Smooth muscle cell (in vitro differentiated cells): ENCODE results near the gene VAPB. TPM values are rescaled to one million over a fixed set of nuclear protein-coding genes. Genes with fewer than 3 reads are reported as not detected.

Source experiments
- DNase-seq: peaks from one replicate; lab custom pipeline; 2025; ENCODE audit not compliant: unreplicated experiment; lab: John Stamatoyannopoulos, UW
- H2AFZ ChIP-seq: fragments of 200-600 bp; sonication (generic); 2 replicates; pipeline ENCODE4 v1.6.0; 2016; ENCODE audit warnings: antibody characterized with exemption, low read depth, mild to moderate bottlenecking
- H3F3A ChIP-seq: fragments of 200-600 bp; sonication (generic); 2 replicates; pipeline ENCODE4 v1.6.0; 2017; ENCODE audit warnings: antibody characterized with exemption, low read depth
- H3K27ac ChIP-seq: fragments of 200-600 bp; sonication (generic); 2 replicates; pipeline ENCODE4 v1.5.1; 2016; ENCODE audit warnings: low read depth, mild to moderate bottlenecking
- H3K27me3 ChIP-seq: fragments of 200-600 bp; sonication (generic); 2 replicates; pipeline ENCODE4 v1.6.1; 2016; ENCODE audit warnings: low read depth, mild to moderate bottlenecking
- H3K36me3 ChIP-seq: fragments of 200-600 bp; sonication (generic); 2 replicates; pipeline ENCODE4 v1.5.1; 2016; ENCODE audit warnings: low read depth
- H3K4me1 ChIP-seq: fragments of 200-600 bp; sonication (generic); 2 replicates; pipeline ENCODE4 v1.5.1; 2016; ENCODE audit warnings: low read depth
- H3K4me2 ChIP-seq: fragments of 200-600 bp; sonication (generic); 2 replicates; pipeline ENCODE4 v1.6.0; 2016; ENCODE audit warnings: mild to moderate bottlenecking
- H3K4me3 ChIP-seq: fragments of 200-600 bp; sonication (generic); 2 replicates; pipeline ENCODE4 v1.5.1; 2016; ENCODE audit warnings: mild to moderate bottlenecking
- H3K79me2 ChIP-seq: fragments of 200-600 bp; sonication (generic); 2 replicates; pipeline ENCODE4 v1.6.0; 2016; ENCODE audit warnings: low read depth, mild to moderate bottlenecking
- H3K9ac ChIP-seq: fragments of 200-600 bp; sonication (generic); 2 replicates; pipeline ENCODE4 v1.6.0; 2016; ENCODE audit warnings: low read depth
- H3K9me3 ChIP-seq: fragments of 200-600 bp; sonication (generic); replicated peaks from 2 replicates; pipeline ENCODE4 v1.5.1; 2016; ENCODE audit warnings: low read depth
- H4K20me1 ChIP-seq: fragments of 200-600 bp; sonication (generic); 2 replicates; pipeline ENCODE4 v1.6.0; 2016; ENCODE audit warnings: low read depth
- WGBS: methylation state at CpG from one replicate; pipeline ENCODE4 v1.1.7; 2016; ENCODE audit warnings: low lambda C conversion rate; 5-methylcytosine and 5-hydroxymethylcytosine counted together
- polyA plus RNA-seq: library from polyadenylated mRNA; unstranded; fragments of >200 nt; fragmentation: Nextera tagmentation; extraction: Ambion mirVana; gene quantifications from 2 replicates; pipeline ENCODE4 v1.2.1, GENCODE V29; 2016
- total RNA-seq: library from RNA; depleted of rRNA; stranded (reverse); fragments of >200 nt; gene quantifications from 2 replicates; pipeline ENCODE4 v1.2.3, GENCODE V29; 2014
- TF ChIP-seq, protein P1 (sequence below): fragments of 200-600 bp; sonication (generic); IDR thresholded peaks from 2 replicates; pipeline ENCODE4 v1.5.1; 2017; ENCODE audit warnings: borderline replicate concordance, mild to moderate bottlenecking, antibody characterized with exemption; ENCODE audit not compliant: insufficient read depth, poor library complexity, severe bottlenecking

The VAPB gene
- total and polyA plus RNA-seq, 2 experiments from 2014 or later, result 14.9 to 28.2 TPM

DNA sequence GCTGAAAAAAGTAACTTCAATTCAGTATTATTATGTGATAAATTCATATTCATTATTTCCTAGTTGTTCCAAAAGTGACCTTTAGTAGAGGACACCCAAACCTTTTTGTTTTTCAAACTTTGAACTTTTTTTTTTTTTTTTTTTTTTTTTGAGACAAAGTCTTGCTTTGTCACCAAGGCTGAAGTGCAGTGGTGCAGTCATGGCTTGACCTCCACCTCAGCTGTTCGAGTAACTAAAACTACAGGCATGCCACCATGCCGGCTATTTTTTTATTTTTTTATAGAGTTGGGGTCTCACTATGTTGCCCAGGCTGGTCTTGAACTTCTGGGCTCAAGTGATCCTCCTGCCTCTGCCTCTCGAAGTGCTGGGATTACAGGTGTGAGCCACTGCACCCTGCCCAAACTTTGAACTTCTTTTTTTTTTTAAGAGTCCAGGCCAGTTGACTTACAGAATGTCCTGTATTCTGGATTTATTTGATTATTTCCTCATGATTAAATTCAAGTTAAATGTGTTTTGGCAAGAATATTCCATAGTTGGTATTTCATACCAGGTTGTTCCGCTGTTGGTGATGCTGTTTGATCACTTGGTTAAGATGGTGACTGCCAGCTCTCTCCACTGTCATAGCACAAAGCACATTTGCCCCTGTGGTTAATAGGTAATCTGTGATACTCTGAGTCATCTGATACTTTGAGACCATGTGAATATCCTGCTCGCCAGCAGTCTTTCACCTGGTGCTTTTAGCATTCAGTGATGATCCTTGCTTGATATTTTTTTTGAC lies 48.0 kb downstream of the VAPB start:
- H4K20me1 ChIP-seq, result peaks cover 87% of the 10 kb centered on the region
- peaks cover 40% of the 10 kb centered on the region for H3K79me2 ChIP-seq
- no peak overlapping the region for H2AFZ ChIP-seq
- no peaks in the 10 kb centered on the region for H3K4me1 ChIP-seq
- peaks cover 4% of the 10 kb centered on the region for H3K36me3 ChIP-seq
- DNase-seq, result no peak
- no peaks in the 10 kb centered on the region for H3F3A ChIP-seq
- WGBS, result 98% methylated on average over 5 of the region's 5 CpGs
- no peaks in the 10 kb centered on the region for H3K9me3 ChIP-seq
- H3K4me2 ChIP-seq, result no peak overlapping the region
- H3K27me3 ChIP-seq, result no peaks in the 10 kb centered on the region
- H3K9ac ChIP-seq, result no peak overlapping the region
- TF ChIP-seq, protein P1, sequence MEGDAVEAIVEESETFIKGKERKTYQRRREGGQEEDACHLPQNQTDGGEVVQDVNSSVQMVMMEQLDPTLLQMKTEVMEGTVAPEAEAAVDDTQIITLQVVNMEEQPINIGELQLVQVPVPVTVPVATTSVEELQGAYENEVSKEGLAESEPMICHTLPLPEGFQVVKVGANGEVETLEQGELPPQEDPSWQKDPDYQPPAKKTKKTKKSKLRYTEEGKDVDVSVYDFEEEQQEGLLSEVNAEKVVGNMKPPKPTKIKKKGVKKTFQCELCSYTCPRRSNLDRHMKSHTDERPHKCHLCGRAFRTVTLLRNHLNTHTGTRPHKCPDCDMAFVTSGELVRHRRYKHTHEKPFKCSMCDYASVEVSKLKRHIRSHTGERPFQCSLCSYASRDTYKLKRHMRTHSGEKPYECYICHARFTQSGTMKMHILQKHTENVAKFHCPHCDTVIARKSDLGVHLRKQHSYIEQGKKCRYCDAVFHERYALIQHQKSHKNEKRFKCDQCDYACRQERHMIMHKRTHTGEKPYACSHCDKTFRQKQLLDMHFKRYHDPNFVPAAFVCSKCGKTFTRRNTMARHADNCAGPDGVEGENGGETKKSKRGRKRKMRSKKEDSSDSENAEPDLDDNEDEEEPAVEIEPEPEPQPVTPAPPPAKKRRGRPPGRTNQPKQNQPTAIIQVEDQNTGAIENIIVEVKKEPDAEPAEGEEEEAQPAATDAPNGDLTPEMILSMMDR, result no peak
- no peak overlapping the region for H3K4me3 ChIP-seq
- H3K27ac ChIP-seq, result no peak overlapping the region

DNA sequence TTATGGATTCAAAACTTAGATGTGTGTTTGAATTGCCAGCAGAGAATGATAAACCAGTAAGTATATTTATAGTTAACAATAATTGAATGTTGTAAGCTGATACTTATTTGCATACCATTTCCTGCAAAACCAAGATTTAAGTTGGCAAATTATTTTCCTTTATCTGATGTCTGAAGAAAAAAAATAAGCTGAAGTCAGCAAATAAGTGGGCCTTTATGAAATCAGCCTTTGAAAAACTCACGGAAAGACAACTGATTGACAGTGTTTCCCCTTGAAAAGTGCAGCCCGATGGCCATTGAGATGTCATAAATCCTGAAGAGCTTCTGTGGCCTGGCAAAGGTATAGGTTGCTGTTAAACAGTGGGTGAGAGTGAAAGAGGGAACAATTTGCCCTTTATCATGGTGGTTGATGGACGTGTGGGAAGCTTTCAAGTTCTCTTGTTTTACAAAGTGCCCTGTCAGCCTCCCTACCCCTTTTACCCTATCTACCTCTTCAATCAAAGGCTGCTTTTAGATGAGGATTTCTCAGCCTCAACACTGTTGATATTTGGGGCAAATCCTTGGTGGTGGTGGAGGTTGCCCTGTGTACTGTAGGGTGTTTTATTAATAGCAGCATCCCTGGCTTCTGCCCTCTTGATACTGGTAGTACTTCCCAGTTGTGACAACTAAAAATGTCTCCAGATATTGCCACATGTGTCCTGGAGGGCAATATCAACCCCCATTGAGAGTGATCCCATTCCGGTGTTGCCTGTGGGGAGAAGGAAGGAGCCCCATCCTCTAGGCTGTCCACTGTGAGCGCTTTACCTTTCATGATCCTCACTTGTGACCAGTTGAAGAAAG lies 50.2 kb downstream of the VAPB start:
- no peak overlapping the region for H3K4me2 ChIP-seq
- no peaks in the 10 kb centered on the region for H3K4me1 ChIP-seq
- no peaks in the 10 kb centered on the region for H3F3A ChIP-seq
- peaks cover 4% of the 10 kb centered on the region for H3K36me3 ChIP-seq
- no peak overlapping the region for H3K4me3 ChIP-seq
- TF ChIP-seq, protein P1, result no peak
- peaks cover 83% of the 10 kb centered on the region for H4K20me1 ChIP-seq
- no peak for DNase-seq
- no peaks in the 10 kb centered on the region for H3K9me3 ChIP-seq
- no peak overlapping the region for H3K27ac ChIP-seq
- peaks cover 36% of the 10 kb centered on the region for H3K79me2 ChIP-seq
- no peaks in the 10 kb centered on the region for H3K27me3 ChIP-seq
- WGBS, result 85% methylated on average over 5 of the region's 5 CpGs
- no peak overlapping the region for H3K9ac ChIP-seq
- no peak overlapping the region for H2AFZ ChIP-seq

DNA sequence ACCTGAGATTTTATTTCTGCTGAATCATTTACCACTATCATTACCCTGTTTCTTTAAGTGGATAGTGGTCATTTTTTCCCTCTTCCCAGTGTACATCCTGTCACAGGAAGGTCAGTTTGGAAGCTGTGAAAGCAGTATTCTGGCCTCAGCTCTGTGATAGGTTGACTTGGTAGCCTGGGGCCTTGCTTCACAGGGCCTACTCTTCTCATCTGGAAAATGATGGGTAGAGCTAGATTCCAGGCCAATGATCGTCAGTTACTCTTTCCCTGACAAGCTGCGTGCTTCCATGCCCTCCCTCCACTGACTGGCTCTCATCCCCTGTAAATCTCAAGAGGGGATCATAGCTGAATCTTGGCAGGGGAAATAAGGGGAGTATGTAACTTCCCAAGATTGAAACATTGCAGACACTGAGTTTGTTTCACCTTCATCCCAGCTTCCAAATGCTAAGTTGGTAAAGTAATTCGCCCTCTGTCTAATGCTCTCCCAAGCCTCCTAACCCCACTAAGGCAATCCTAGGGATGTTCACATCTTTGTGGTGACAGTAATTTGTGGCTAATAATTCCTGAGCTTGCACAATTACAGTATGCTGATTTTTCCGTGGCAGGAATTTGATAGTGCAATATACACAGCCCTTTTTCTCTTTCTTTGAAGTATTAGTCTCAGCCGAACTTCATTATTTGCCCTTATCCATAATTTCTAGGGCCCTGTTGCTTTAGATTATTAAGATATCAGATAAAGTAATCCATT lies 51.2 kb downstream of the VAPB start:
- H3K9ac ChIP-seq, result no peak overlapping the region
- H3K9me3 ChIP-seq, result no peaks in the 10 kb centered on the region
- H3K4me3 ChIP-seq, result no peak overlapping the region
- H3K36me3 ChIP-seq, result peaks cover 4% of the 10 kb centered on the region
- no peak overlapping the region for H3K27ac ChIP-seq
- H3K4me2 ChIP-seq, result no peak overlapping the region
- no peaks in the 10 kb centered on the region for H3K27me3 ChIP-seq
- peaks cover 26% of the 10 kb centered on the region for H3K79me2 ChIP-seq
- no peak for DNase-seq
- peaks cover 73% of the 10 kb centered on the region for H4K20me1 ChIP-seq
- 82% methylated on average over 5 of the region's 5 CpGs for WGBS
- TF ChIP-seq, protein P1, result no peak
- no peaks in the 10 kb centered on the region for H3K4me1 ChIP-seq
- no peak overlapping the region for H2AFZ ChIP-seq
- H3F3A ChIP-seq, result no peaks in the 10 kb centered on the region
